Measurements from ENCODE around the gene SLMAP.

GRCh38 chr3:57923752-57924151 lies 167.6 kb downstream of the SLMAP start:
- TF ChIP-seq EZH2 (IDR thresholded peaks at IDR 0.05; ENCODE audit: low read length) (no peak), CTCF (optimal IDR thresholded peaks at IDR 0.05 in 1 of 3, IDR thresholded peaks at IDR 0.05 in 1 of 3, conservative IDR thresholded peaks at IDR 0.05 in 1 of 3; ENCODE audit: extremely low read depth in 1 of 3, insufficient read depth in 2 of 3, low read length in 3 of 3) (no peak)
